DOHH2 (cell line): ENCODE measurements around the gene RMI1.

Experiments used
- EZH2phosphoT487 ChIP-seq: fragments of 200-600 bp; sonication (generic); IDR thresholded peaks from 2 replicates; pipeline ENCODE4 v1.6.1; 2017; ENCODE audit warnings: borderline replicate concordance, mild to moderate bottlenecking, antibody characterized with exemption, low read length, moderate library complexity, mixed read lengths
- TF ChIP-seq, protein P1 (sequence below): fragments of 200-600 bp; sonication (generic); IDR thresholded peaks from one replicate; pipeline ENCODE4 v1.5.1; 2014; ENCODE audit warnings: antibody characterized with exemption, mild to moderate bottlenecking, low read depth, low read length; ENCODE audit not compliant: poor library complexity, severe bottlenecking

DNA sequence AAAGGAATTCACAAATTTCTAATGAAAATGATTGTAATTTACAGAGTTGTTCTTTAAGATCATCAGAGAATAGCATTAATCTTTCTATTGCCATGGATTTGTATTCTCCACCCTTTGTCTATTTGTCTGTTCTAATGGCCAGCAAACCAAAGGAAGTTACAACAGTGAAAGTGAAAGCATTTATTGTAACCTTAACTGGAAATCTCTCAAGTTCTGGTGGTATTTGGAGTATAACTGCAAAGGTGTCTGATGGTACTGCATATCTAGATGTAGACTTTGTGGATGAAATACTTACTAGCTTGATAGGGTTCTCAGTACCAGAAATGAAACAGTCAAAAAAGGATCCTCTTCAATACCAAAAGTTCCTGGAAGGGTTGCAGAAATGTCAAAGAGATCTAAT lies 21.7 kb downstream of the RMI1 start:
- TF ChIP-seq, protein P1, sequence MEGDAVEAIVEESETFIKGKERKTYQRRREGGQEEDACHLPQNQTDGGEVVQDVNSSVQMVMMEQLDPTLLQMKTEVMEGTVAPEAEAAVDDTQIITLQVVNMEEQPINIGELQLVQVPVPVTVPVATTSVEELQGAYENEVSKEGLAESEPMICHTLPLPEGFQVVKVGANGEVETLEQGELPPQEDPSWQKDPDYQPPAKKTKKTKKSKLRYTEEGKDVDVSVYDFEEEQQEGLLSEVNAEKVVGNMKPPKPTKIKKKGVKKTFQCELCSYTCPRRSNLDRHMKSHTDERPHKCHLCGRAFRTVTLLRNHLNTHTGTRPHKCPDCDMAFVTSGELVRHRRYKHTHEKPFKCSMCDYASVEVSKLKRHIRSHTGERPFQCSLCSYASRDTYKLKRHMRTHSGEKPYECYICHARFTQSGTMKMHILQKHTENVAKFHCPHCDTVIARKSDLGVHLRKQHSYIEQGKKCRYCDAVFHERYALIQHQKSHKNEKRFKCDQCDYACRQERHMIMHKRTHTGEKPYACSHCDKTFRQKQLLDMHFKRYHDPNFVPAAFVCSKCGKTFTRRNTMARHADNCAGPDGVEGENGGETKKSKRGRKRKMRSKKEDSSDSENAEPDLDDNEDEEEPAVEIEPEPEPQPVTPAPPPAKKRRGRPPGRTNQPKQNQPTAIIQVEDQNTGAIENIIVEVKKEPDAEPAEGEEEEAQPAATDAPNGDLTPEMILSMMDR: no peak
- TF ChIP-seq EZH2phosphoT487: no peak
